Liver (tissue), 9 donors: ENCODE data around the gene TPD52L1. TPM values are rescaled to one million over a fixed set of nuclear protein-coding genes. Genes with fewer than 3 reads are reported as not detected.

ENCODE experiments used
- DNase-seq: peaks from one replicate; pipeline ENCODE4 v3.0.0-alpha.2; 2017; ENCODE audit warnings: low spot score
- H3K27ac ChIP-seq, 2 donors: one replicate each; pipeline ENCODE4 v1.7.0; 2013; ENCODE audit warnings: inconsistent platforms in 2 of 2, low read length in 2 of 2, control low read depth in 1 of 2, low read depth in 1 of 2, mild to moderate bottlenecking in 1 of 2
- H3K27me3 ChIP-seq, 4 donors: one replicate each; pipeline versions ENCODE4 v1.6.1 to v1.7.0; 2013; ENCODE audit warnings: low read length in 3 of 4, inconsistent platforms in 1 of 4, mild to moderate bottlenecking in 1 of 4, moderate library complexity in 1 of 4; ENCODE audit not compliant: control insufficient read depth in 4 of 4, insufficient read depth in 4 of 4
- H3K36me3 ChIP-seq, 4 donors: one replicate each; pipeline versions ENCODE4 v1.6.1 to v1.7.0; 2013; ENCODE audit warnings: low read length in 3 of 4, mild to moderate bottlenecking in 3 of 4, low read depth in 1 of 4, moderate library complexity in 1 of 4; ENCODE audit not compliant: control insufficient read depth in 4 of 4, insufficient read depth in 3 of 4
- H3K4me1 ChIP-seq, 4 donors: one replicate each; pipeline versions ENCODE4 v1.6.1 to v1.7.0; 2013; ENCODE audit warnings: low read length in 3 of 4, mild to moderate bottlenecking in 3 of 4, moderate library complexity in 1 of 4; ENCODE audit not compliant: control insufficient read depth in 4 of 4, insufficient read depth in 4 of 4
- H3K4me3 ChIP-seq, 3 donors: one replicate each; pipeline versions ENCODE4 v1.6.1 to v1.7.0; 2013; ENCODE audit warnings: low read length in 3 of 3, control low read depth in 1 of 3, low read depth in 1 of 3, mild to moderate bottlenecking in 1 of 3
- H3K9ac ChIP-seq, 2 donors: one replicate each; pipeline ENCODE4 v1.7.0; 2013; ENCODE audit warnings: low read length in 2 of 2, mild to moderate bottlenecking in 2 of 2, moderate library complexity in 2 of 2, control low read depth in 1 of 2, low read depth in 1 of 2
- H3K9me3 ChIP-seq, 4 donors: one replicate each; pipeline versions ENCODE4 v1.6.1 to v1.7.0; 2013; ENCODE audit warnings: low read length in 3 of 4; ENCODE audit not compliant: control insufficient read depth in 4 of 4
- ATF3 ChIP-seq: IDR thresholded peaks from 2 replicates; pipeline ENCODE4 v1.6.1; 2016; ENCODE audit warnings: antibody characterized with exemption
- FOXA1 ChIP-seq: IDR thresholded peaks from 2 replicates; pipeline ENCODE4 v1.6.1; 2016; ENCODE audit warnings: antibody characterized with exemption
- FOXA2 ChIP-seq: IDR thresholded peaks from 2 replicates; pipeline ENCODE4 v1.6.1; 2016; ENCODE audit warnings: antibody characterized with exemption
- GABPA ChIP-seq, 2 donors: IDR thresholded peaks in 1 of 2; conservative IDR thresholded peaks in 1 of 2; 2 replicates each; pipeline ENCODE4 v1.6.1; 2016; ENCODE audit warnings: antibody characterized with exemption in 2 of 2, mild to moderate bottlenecking in 1 of 2, moderate library complexity in 1 of 2
- HNF4G ChIP-seq: IDR thresholded peaks from 2 replicates; pipeline ENCODE4 v1.6.1; 2016; ENCODE audit warnings: antibody characterized with exemption
- JUND ChIP-seq, 2 donors: IDR thresholded peaks; 2 replicates each; pipeline ENCODE4 v1.6.1; 2016; ENCODE audit warnings: antibody characterized with exemption in 2 of 2
- NR2F2 ChIP-seq: IDR thresholded peaks from 2 replicates; pipeline ENCODE4 v1.6.1; 2016; ENCODE audit warnings: antibody characterized with exemption
- RAD21 ChIP-seq, 2 donors: IDR thresholded peaks; 2 replicates each; pipeline ENCODE4 v1.6.1; 2016; ENCODE audit warnings: antibody characterized with exemption in 2 of 2, mild to moderate bottlenecking in 2 of 2
- REST ChIP-seq: IDR thresholded peaks from 2 replicates; pipeline ENCODE4 v1.6.1; 2016; ENCODE audit warnings: antibody characterized with exemption, mild to moderate bottlenecking
- SP1 ChIP-seq: IDR thresholded peaks from 2 replicates; pipeline ENCODE4 v1.6.1; 2018; ENCODE audit warnings: antibody characterized with exemption, mild to moderate bottlenecking
- TAF1 ChIP-seq: conservative IDR thresholded peaks from 2 replicates; pipeline ENCODE4 v1.6.1; 2016; ENCODE audit warnings: antibody characterized with exemption, mild to moderate bottlenecking
- YY1 ChIP-seq: IDR thresholded peaks from 2 replicates; pipeline ENCODE4 v1.6.1; 2016; ENCODE audit warnings: antibody characterized with exemption, mild to moderate bottlenecking
- ZBTB33 ChIP-seq: IDR thresholded peaks from 2 replicates; pipeline ENCODE4 v1.6.1; 2016; ENCODE audit warnings: antibody characterized with exemption
- WGBS: extraction: QIAGEN DNeasy Blood & Tissue Kit; methylation state at CpG from one replicate; pipeline ENCODE4 v1.1.7; 2013; 5-methylcytosine and 5-hydroxymethylcytosine counted together
- polyA plus RNA-seq, 2 donors: library from polyadenylated mRNA; stranded (reverse) in 1 of 2; unstranded in 1 of 2; fragments of 200-250 nt in 1 of 2; fragments of >200 nt in 1 of 2; fragmentation: Nextera tagmentation in 1 of 2; extraction: Ambion mirVana in 1 of 2; gene quantifications; one replicate each; pipeline versions ENCODE4 v1.2.1 to v1.2.3, GENCODE V29; 2013 to 2015
- total RNA-seq, 2 donors: library from RNA; depleted of rRNA; stranded (reverse); fragments of >200 nt; gene quantifications; one replicate each; pipeline ENCODE4 v1.2.3, GENCODE V29; 2014
- TF ChIP-seq, protein P1 (sequence below): IDR thresholded peaks from 2 replicates; pipeline ENCODE4 v1.6.1; 2016; ENCODE audit warnings: antibody characterized with exemption
- donor health status: healthy.
- donor health status: healthy.
- donor health status: healthy.
- donor health status: healthy.
- donor health status: healthy.

Gene TPD52L1
- total and polyA plus RNA-seq, 4 donors: 8.9 to 66.4 (median 56.6) TPM

- no peaks in the 10 kb centered on the region for H3K36me3 ChIP-seq
- H3K9me3 ChIP-seq: no peaks in the 10 kb centered on the region
- WGBS: 89% methylated on average over 1 of the region's 1 CpG
- no peak overlapping the region for H3K9ac ChIP-seq
- DNase-seq: no peak
- H3K27me3 ChIP-seq: no peaks in the 10 kb centered on the region
- TF ChIP-seq, protein P1, sequence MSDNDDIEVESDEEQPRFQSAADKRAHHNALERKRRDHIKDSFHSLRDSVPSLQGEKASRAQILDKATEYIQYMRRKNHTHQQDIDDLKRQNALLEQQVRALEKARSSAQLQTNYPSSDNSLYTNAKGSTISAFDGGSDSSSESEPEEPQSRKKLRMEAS: no peak
- no peaks in the 10 kb centered on the region for H3K4me1 ChIP-seq
- H3K4me3 ChIP-seq: no peak overlapping the region
- H3K27ac ChIP-seq: no peak overlapping the region
Measured at GRCh38 chr6:125144822-125145221, 8.8 kb upstream of the TPD52L1 start.

DNA sequence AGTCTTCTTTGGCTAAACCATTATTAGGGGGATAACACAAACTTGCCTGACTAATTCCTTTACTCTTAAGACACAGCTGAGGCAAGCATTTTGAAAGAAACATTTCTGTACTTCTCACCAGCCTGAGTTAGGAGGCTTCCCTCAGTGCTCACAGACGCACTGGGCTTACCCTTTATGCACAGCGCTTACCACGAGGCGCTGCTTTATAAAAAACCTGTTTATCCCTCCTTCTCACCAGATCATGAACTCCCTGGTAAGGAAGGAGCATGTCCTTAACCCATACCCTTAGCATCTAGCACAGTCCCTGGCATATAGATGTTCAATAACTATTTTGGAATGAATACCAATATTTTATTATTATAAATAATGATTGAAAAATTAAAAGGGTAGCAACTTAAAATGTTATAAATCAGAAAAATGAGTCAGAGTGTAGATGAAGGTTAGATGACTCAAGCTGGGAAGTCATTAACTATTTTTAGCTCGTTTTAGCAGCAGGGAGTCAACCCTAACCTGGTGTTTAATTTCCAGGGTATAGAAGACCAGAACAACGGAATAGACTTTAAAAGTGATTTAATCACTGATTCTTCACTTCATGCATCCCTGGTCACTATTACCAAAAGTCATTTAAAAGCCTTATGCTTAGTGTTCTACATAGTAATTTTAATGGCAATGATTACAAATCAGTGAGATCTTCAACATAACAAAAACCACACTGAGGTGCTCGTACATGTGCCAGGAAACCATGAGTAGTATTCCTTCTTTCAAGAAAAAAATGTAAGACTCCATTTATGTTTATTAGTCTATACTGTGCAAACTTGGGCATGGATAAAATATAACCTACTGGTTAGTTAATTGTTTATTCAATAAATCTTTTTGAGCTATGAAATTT is 4.1 kb upstream of the TPD52L1 start:
- Histone ChIP-seq H3K9ac (no peak overlapping the region), H3K4me3 (no peak overlapping the region), H3K36me3 (no peaks in the 10 kb centered on the region), H3K27ac (no peak overlapping the region), H3K27me3 (no peaks in the 10 kb centered on the region), H3K4me1 (peaks cover 2 to 6% (median 3%) of the 10 kb centered on the region in 4 donors), H3K9me3 (no peaks in the 10 kb centered on the region)
- 80% methylated on average over 7 of the region's 7 CpGs for WGBS
- no peak for DNase-seq
- TF ChIP-seq HNF4G (no peak), TAF1 (no peak), JUND (IDR thresholded peaks at IDR 0.05) (no peak), SP1 (no peak)
- TF ChIP-seq, protein P1: no peak

GRCh38 chr6:125151700-125152099 is 1.9 kb upstream of the TPD52L1 start:
- Histone ChIP-seq H3K9ac (no peak overlapping the region), H3K27ac (no peak overlapping the region), H3K27me3 (no peaks in the 10 kb centered on the region), H3K4me1 (peaks cover 2 to 15% (median 9%) of the 10 kb centered on the region in 4 donors), H3K36me3 (no peaks in the 10 kb centered on the region), H3K4me3 (no peak overlapping the region), H3K9me3 (no peaks in the 10 kb centered on the region)
- TF ChIP-seq FOXA2 (no peak), ATF3 (no peak), YY1 (no peak), ZBTB33 (no peak), REST (no peak), FOXA1 (no peak), NR2F2 (no peak), TAF1 (no peak), GABPA (IDR thresholded peaks at IDR 0.05 in 1 of 2, conservative IDR thresholded peaks at IDR 0.05 in 1 of 2) (no peak), HNF4G (no peak), RAD21 (IDR thresholded peaks at IDR 0.05) (no peak)
- TF ChIP-seq, protein P1: no peak
- DNase-seq: no peak
- WGBS: 84% methylated on average over 4 of the region's 4 CpGs
